ENCODE measurements around the gene TNFRSF1A. TPM values are rescaled to one million over a fixed set of nuclear protein-coding genes. Genes with fewer than 3 reads are reported as not detected.
A peak's percentile ranks its signal among the peaks of the same experiment; 100 is the strongest.

TNFRSF1A gene
- total RNA-seq, 1 donor from 2014 or later: 528 TPM

DNA sequence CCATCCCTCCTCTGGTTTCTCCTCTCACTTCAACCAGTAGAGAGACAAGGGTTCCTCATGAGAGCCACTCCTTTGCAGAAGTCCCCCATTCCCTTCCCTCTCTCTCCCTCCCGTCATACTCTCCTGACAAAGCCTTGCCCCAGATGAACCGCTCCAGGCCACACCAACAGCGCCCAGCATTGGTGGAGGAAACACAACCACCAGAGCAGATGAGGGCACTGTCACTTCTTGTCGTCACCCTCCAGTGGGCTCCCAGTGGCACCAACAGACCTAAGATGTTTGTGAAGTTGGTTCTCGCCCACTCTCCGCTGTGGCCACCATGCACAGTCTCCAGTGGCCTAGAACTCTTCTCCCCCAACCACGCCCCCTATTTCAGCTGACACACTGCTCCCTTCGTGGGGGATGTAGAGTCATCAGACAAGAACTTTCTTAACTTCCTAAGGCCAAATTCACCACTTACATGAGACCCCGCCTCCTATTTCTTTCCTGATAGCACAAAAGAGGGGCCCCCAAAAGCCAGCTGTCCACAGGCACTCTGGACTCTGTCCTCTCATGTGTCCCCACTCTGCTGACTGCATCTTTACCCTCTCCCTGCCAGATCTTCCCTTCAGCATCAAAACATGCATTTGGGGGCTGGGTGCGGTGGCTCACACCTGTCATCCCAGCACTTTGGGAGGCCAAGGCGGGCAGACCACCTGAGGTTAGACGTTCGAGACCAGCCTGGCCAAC, 60.6 kb downstream of the TNFRSF1A start:
- intact Hi-C loops (cut with DNase I): no loop called here
- H3K9me3 ChIP-seq: no peaks in the 10 kb centered on the region
- no peaks in the 10 kb centered on the region for H3K36me3 ChIP-seq
- TF ChIP-seq, protein P1, sequence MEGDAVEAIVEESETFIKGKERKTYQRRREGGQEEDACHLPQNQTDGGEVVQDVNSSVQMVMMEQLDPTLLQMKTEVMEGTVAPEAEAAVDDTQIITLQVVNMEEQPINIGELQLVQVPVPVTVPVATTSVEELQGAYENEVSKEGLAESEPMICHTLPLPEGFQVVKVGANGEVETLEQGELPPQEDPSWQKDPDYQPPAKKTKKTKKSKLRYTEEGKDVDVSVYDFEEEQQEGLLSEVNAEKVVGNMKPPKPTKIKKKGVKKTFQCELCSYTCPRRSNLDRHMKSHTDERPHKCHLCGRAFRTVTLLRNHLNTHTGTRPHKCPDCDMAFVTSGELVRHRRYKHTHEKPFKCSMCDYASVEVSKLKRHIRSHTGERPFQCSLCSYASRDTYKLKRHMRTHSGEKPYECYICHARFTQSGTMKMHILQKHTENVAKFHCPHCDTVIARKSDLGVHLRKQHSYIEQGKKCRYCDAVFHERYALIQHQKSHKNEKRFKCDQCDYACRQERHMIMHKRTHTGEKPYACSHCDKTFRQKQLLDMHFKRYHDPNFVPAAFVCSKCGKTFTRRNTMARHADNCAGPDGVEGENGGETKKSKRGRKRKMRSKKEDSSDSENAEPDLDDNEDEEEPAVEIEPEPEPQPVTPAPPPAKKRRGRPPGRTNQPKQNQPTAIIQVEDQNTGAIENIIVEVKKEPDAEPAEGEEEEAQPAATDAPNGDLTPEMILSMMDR (IDR thresholded peaks at IDR 0.05): no peak
- peak overlapping the region; percentile 72 to 82 for H3K27ac ChIP-seq
- H3K4me3 ChIP-seq: no peak overlapping the region
- DNase-seq (ENCODE audit: low spot score in 2 of 2): no peak
- H3K4me1 ChIP-seq: peaks cover 8 to 23% of the 10 kb centered on the region in 2 donors
- no peaks in the 10 kb centered on the region for H3K27me3 ChIP-seq

DNA sequence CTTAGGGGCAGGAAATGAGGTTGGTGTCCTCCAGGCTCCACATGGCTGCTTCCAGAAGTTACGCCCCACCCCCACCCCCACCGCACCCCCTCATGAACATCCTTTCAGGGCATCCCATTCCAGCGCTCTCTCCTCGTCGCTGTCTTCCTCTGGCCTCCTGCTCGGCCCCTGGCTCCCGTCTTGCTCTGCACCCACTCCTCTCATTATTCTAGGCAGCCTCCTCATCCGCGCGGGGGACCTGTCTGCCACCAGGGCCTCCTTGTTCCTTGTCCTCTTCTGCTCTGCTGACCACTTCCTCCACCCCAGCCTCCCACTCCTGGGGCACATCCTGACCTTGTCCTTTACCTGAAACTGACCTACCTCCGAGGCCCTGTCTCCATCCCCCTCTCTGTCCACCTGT, 61.2 kb downstream of the TNFRSF1A start:
- intact Hi-C loops (cut with DNase I): no loop called here
- TF ChIP-seq, protein P1 (IDR thresholded peaks at IDR 0.05): no peak
- Histone ChIP-seq H3K27me3 (no peaks in the 10 kb centered on the region), H3K27ac (peak overlapping the region; percentile 72 to 82), H3K4me1 (peaks cover 8 to 23% of the 10 kb centered on the region in 2 donors), H3K9me3 (no peaks in the 10 kb centered on the region), H3K4me3 (no peak overlapping the region), H3K36me3 (no peaks in the 10 kb centered on the region)
- no peak for DNase-seq (ENCODE audit: low spot score in 2 of 2)

DNA sequence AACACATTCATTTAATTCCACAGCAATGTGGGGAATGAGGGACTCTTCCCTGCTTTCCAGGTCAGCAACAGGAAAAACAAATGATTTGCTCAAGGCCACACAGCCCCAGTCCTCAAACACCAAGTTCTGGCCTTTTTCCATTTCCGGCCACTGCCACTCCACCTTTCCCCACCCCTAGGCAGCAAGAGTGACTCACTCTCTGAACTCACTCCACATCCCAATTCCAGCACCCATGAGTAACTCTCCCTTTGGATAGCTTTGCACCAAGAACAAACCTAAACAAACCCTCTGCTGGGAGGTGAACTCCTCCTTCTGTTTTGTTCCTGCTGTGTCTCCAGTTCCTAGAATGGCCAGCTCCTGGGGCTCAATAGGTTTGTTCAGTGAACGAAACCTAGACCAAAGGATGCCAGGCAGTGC, 61.8 kb downstream of the TNFRSF1A start:
- H3K9me3 ChIP-seq: no peaks in the 10 kb centered on the region
- no peaks in the 10 kb centered on the region for H3K36me3 ChIP-seq
- DNase-seq (ENCODE audit: low spot score in 2 of 2): peak; percentile 45 to 92
- TF ChIP-seq, protein P1 (IDR thresholded peaks at IDR 0.05): no peak
- H3K4me1 ChIP-seq: peaks cover 8 to 23% of the 10 kb centered on the region in 2 donors
- no peaks in the 10 kb centered on the region for H3K27me3 ChIP-seq
- H3K4me3 ChIP-seq: no peak overlapping the region
- H3K27ac ChIP-seq: peak overlapping the region; percentile 72 to 82
- intact Hi-C loops (cut with DNase I): no loop called here

DNA sequence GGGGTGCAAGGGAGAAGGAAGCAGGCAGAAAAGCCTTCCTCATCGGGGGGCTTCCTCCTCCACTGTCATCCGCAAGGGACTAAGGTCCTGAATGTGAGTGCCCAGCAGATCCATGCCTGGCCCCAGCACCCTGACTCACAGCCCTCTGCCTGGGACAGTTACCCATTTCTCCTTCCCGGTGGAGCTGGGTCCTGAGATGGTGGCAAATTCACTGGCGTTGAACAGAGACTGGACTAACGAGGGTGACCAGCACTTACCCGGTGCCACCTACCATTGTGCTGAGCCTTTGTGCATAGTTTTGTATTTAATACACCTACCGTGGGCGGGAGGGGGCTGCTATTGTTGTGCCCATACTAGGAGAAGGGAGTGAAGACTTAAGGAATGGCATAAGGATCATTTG, 62.2 kb downstream of the TNFRSF1A start:
- Histone ChIP-seq H3K27me3 (no peaks in the 10 kb centered on the region), H3K9me3 (no peaks in the 10 kb centered on the region), H3K4me1 (peaks cover 8 to 23% of the 10 kb centered on the region in 2 donors), H3K36me3 (no peaks in the 10 kb centered on the region), H3K4me3 (no peak overlapping the region), H3K27ac (peak overlapping the region; percentile 72 to 82)
- no peak for DNase-seq (ENCODE audit: low spot score in 2 of 2)
- intact Hi-C loops (cut with DNase I): loop anchor here (2.0 kb wide), 1 partner anchor 47 kb away; no protein-coding TSS in a partner anchor
- TF ChIP-seq, protein P1 (IDR thresholded peaks at IDR 0.05): no peak

DNA sequence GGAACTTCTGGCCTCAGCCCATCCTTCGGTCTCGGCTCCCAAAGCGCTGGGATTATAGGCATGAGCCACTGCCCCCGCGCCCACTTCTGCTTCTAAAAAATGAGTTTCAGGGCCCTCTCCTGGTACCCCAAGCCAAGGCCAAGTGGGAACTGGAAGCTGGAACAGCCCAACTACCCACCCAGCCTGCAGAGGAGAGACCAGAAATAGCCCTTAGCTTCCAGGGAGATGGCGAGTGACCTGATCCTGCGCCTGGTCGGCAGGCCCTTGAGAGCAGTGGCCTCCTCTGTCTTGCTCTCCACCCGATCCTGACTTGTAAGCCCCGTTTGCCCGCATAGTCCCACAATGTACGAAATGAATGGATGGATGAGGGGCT, 62.6 kb downstream of the TNFRSF1A start:
- TF ChIP-seq, protein P1 (IDR thresholded peaks at IDR 0.05): no peak
- Histone ChIP-seq H3K9me3 (no peaks in the 10 kb centered on the region), H3K36me3 (no peaks in the 10 kb centered on the region), H3K4me1 (peaks cover 8 to 23% of the 10 kb centered on the region in 2 donors), H3K27ac (peak overlapping the region; percentile 72 to 82), H3K4me3 (peak overlapping the region in 1 of 2 donors; percentile 63), H3K27me3 (no peaks in the 10 kb centered on the region)
- intact Hi-C loops (cut with DNase I): loop anchor here (2.0 kb wide), 1 partner anchor 46 kb away; no protein-coding TSS in a partner anchor
- DNase-seq (ENCODE audit: low spot score in 2 of 2): no peak

Other genes with a start within 250 kb of the TNFRSF1A start
- 1,026 TPM for gene VWF, start 217.4 kb downstream of the TNFRSF1A start, total RNA-seq
- 181 TPM for gene CD9, start 141.7 kb downstream of the TNFRSF1A start, total RNA-seq
- not detected for gene PLEKHG6, start 31.4 kb downstream of the TNFRSF1A start, total RNA-seq
- 14.3 TPM for gene SCNN1A, start 33.5 kb upstream of the TNFRSF1A start, total RNA-seq
- 284 TPM for gene LTBR, start 42.1 kb upstream of the TNFRSF1A start, total RNA-seq
- not detected for gene CD27, start 102.9 kb upstream of the TNFRSF1A start, total RNA-seq
- gene TAPBPL, start 110.0 kb upstream of the TNFRSF1A start, total RNA-seq: 16.8 TPM
- 17.1 TPM for gene VAMP1, start 128.6 kb upstream of the TNFRSF1A start, total RNA-seq
- gene MRPL51, start 151.2 kb upstream of the TNFRSF1A start, total RNA-seq: 112 TPM
- 11.7 TPM for gene NCAPD2, start 152.0 kb upstream of the TNFRSF1A start, total RNA-seq
- 3,445 TPM for gene GAPDH, start 192.4 kb upstream of the TNFRSF1A start, total RNA-seq
- 35.0 TPM for gene IFFO1, start 214.0 kb upstream of the TNFRSF1A start, total RNA-seq
- 77.4 TPM for gene NOP2, start 226.2 kb upstream of the TNFRSF1A start, total RNA-seq

All from ascending aorta (tissue), 2 donors.